Measurements from ENCODE around the gene C6orf52.

GRCh38 chr6:10630178-10630577 is 64.2 kb downstream of the C6orf52 start:
- no peak for TF ChIP-seq PATZ1 (CRISPR knock-in tag; IDR thresholded peaks at IDR 0.05; ENCODE audit: borderline replicate concordance)
- no peak for TF ChIP-seq PPARA (CRISPR knock-in tag; IDR thresholded peaks at IDR 0.05; ENCODE audit: borderline replicate concordance)
- no peak for TF ChIP-seq CSRNP3 (CRISPR knock-in tag; IDR thresholded peaks at IDR 0.05)
- no peak for TF ChIP-seq ZFP30 (CRISPR knock-in tag; IDR thresholded peaks at IDR 0.05)
- no peak for TF ChIP-seq ZFP3 (CRISPR knock-in tag; IDR thresholded peaks at IDR 0.05)
